Measurements from ENCODE around the gene NECAB3.

GRCh38 chr20:33721391-33722140 is 47.3 kb upstream of the NECAB3 start:
- TF ChIP-seq CTCF (conservative IDR thresholded peaks at IDR 0.05; ENCODE audit: low read depth, low read length) (no peak), EZH2 (IDR thresholded peaks at IDR 0.05; ENCODE audit: low read length, unreplicated experiment) (no peak)
